Measurements from ENCODE around the gene LRRC45. TPM values are rescaled to one million over a fixed set of nuclear protein-coding genes. Genes with fewer than 3 reads are reported as not detected.

The LRRC45 gene
- total and polyA plus RNA-seq, 2 donors (not counting 1 experiment from before 2014, with no cell fraction given), result 2.3 to 9.9 TPM

- H3K79me2 ChIP-seq (ENCODE audit: control insufficient read depth, insufficient read depth, low read length), result no peaks in the 10 kb centered on the region
- no peak overlapping the region for H3K9ac ChIP-seq (ENCODE audit: insufficient read depth, low read length)
- DNase-seq (ENCODE audit: low read depth in 2 of 2), result no peak
- H3K4me1 ChIP-seq (ENCODE audit: control insufficient read depth, extremely low read depth, insufficient read depth, low read length), result no peaks in the 10 kb centered on the region
- H3K4me2 ChIP-seq (ENCODE audit: extremely low read depth, insufficient read depth, low read length), result no peak overlapping the region
- H3K27ac ChIP-seq (ENCODE audit: insufficient read depth, low read length), result no peak overlapping the region
- no peak for TF ChIP-seq CTCF (conservative IDR thresholded peaks at IDR 0.05 in 1 of 2, IDR thresholded peaks at IDR 0.05 in 1 of 2; ENCODE audit: low read depth in 1 of 2, low read length in 2 of 2)
- TF ChIP-seq EZH2 (IDR thresholded peaks at IDR 0.05; ENCODE audit: low read length, missing control alignments), result no peak
- H3K4me3 ChIP-seq (replicated peaks in 1 of 4; ENCODE audit: control extremely low read depth in 1 of 4, insufficient read depth in 1 of 4, low read depth in 3 of 4, low read length in 4 of 4), result no peak overlapping the region
- no peaks in the 10 kb centered on the region for H4K20me1 ChIP-seq (ENCODE audit: control insufficient read depth, extremely low read depth, insufficient read depth, low read length)
- H3K27me3 ChIP-seq (ENCODE audit: control insufficient read depth, insufficient read depth, low read length), result no peaks in the 10 kb centered on the region
- H3K36me3 ChIP-seq (ENCODE audit: control insufficient read depth, insufficient read depth, low read length), result no peaks in the 10 kb centered on the region
- H3K9me3 ChIP-seq (ENCODE audit: control insufficient read depth, insufficient read depth, low read depth, low read length), result no peaks in the 10 kb centered on the region
- H2AFZ ChIP-seq (ENCODE audit: low read length), result no peak overlapping the region
Measured at GRCh38 chr17:82029990-82030469, 6.9 kb downstream of the LRRC45 start.

GRCh38 chr17:82030470-82031302 lies 7.6 kb downstream of the LRRC45 start:
- Histone ChIP-seq H3K36me3 (ENCODE audit: control insufficient read depth, insufficient read depth, low read length) (no peaks in the 10 kb centered on the region), H4K20me1 (ENCODE audit: control insufficient read depth, extremely low read depth, insufficient read depth, low read length) (no peaks in the 10 kb centered on the region), H3K27me3 (ENCODE audit: control insufficient read depth, insufficient read depth, low read length) (no peaks in the 10 kb centered on the region), H3K9ac (ENCODE audit: insufficient read depth, low read length) (peak overlapping the region; percentile 23), H3K4me1 (ENCODE audit: control insufficient read depth, extremely low read depth, insufficient read depth, low read length) (no peaks in the 10 kb centered on the region), H3K9me3 (ENCODE audit: control insufficient read depth, insufficient read depth, low read depth, low read length) (no peaks in the 10 kb centered on the region), H3K79me2 (ENCODE audit: control insufficient read depth, insufficient read depth, low read length) (no peaks in the 10 kb centered on the region), H3K4me3 (replicated peaks in 1 of 4; ENCODE audit: control extremely low read depth in 1 of 4, insufficient read depth in 1 of 4, low read depth in 3 of 4, low read length in 4 of 4) (peak overlapping the region; percentile 35 to 53 (median 42)), H2AFZ (ENCODE audit: low read length) (peak overlapping the region; percentile 46), H3K27ac (ENCODE audit: insufficient read depth, low read length) (no peak overlapping the region), H3K4me2 (ENCODE audit: extremely low read depth, insufficient read depth, low read length) (peak overlapping the region; percentile 69)
- DNase-seq (ENCODE audit: low read depth in 2 of 2), result peak; percentile 76 to 84
- peak; percentile 34 to 73 for TF ChIP-seq CTCF (conservative IDR thresholded peaks at IDR 0.05 in 1 of 2, IDR thresholded peaks at IDR 0.05 in 1 of 2; ENCODE audit: low read depth in 1 of 2, low read length in 2 of 2)
- no peak for TF ChIP-seq EZH2 (IDR thresholded peaks at IDR 0.05; ENCODE audit: low read length, missing control alignments)

GRCh38 chr17:82031303-82031884 lies 8.3 kb downstream of the LRRC45 start, which contains the start of gene RAC3:
Gene RAC3 (plus strand): TSS chr17:82031678. CDS start chr17:82031762, 84 bp downstream.
- TF ChIP-seq CTCF (conservative IDR thresholded peaks at IDR 0.05 in 1 of 2, IDR thresholded peaks at IDR 0.05 in 1 of 2; ENCODE audit: low read depth in 1 of 2, low read length in 2 of 2) (no peak), EZH2 (IDR thresholded peaks at IDR 0.05; ENCODE audit: low read length, missing control alignments) (no peak)
- Histone ChIP-seq H3K79me2 (ENCODE audit: control insufficient read depth, insufficient read depth, low read length) (no peaks in the 10 kb centered on the region), H3K9ac (ENCODE audit: insufficient read depth, low read length) (peak within 1 kb of the TSS; percentile 23), H3K4me2 (ENCODE audit: extremely low read depth, insufficient read depth, low read length) (peak within 1 kb of the TSS; percentile 69), H3K4me1 (ENCODE audit: control insufficient read depth, extremely low read depth, insufficient read depth, low read length) (no peaks in the 10 kb centered on the region), H2AFZ (ENCODE audit: low read length) (peak within 1 kb of the TSS; percentile 46), H3K9me3 (ENCODE audit: control insufficient read depth, insufficient read depth, low read depth, low read length) (no peaks in the 10 kb centered on the region), H4K20me1 (ENCODE audit: control insufficient read depth, extremely low read depth, insufficient read depth, low read length) (no peaks in the 10 kb centered on the region), H3K27ac (ENCODE audit: insufficient read depth, low read length) (no peak within 1 kb of the TSS), H3K27me3 (ENCODE audit: control insufficient read depth, insufficient read depth, low read length) (no peaks in the 10 kb centered on the region), H3K4me3 (replicated peaks in 1 of 4; ENCODE audit: control extremely low read depth in 1 of 4, insufficient read depth in 1 of 4, low read depth in 3 of 4, low read length in 4 of 4) (peak within 1 kb of the TSS; percentile 35 to 53 (median 44)), H3K36me3 (ENCODE audit: control insufficient read depth, insufficient read depth, low read length) (no peaks in the 10 kb centered on the region)
- DNase-seq (ENCODE audit: low read depth in 2 of 2), result peak; percentile 21 to 31
